GM13977 (cell line): ENCODE data around the gene CDKL1.

ENCODE experiments used
- DNase-seq: peaks from one replicate; pipeline ENCODE4 v3.0.0; 2012; ENCODE audit warnings: low spot score
- CTCF ChIP-seq: IDR thresholded peaks from 2 replicates; pipeline ENCODE4 v1.5.1; 2012; ENCODE audit warnings: mild to moderate bottlenecking, control low read depth; ENCODE audit not compliant: insufficient read depth; ENCODE audit errors: extremely low read depth, missing control alignments
- in situ Hi-C: fragments of 300-500 bp; cut with MboI; formaldehyde crosslinking; loops from one replicate; pipeline ENCODE4 v1.12.0; 2022; ENCODE audit warnings: low sequenced_read_pairs, low pct_unique_long_range_greater_than_20kb, mixed read lengths, inconsistent platforms; ENCODE audit not compliant: unreplicated experiment

CDKL1 gene

GRCh38 chr14:50340045-50340444, 56.6 kb downstream of the CDKL1 start:
- TF ChIP-seq CTCF, result no peak
- in situ Hi-C loops, result no loop called here
- no peak for DNase-seq

GRCh38 chr14:50339178-50339804, 57.4 kb downstream of the CDKL1 start:
- no peak for TF ChIP-seq CTCF
- no peak for DNase-seq
- in situ Hi-C loops, result no loop called here

- in situ Hi-C loops, result no loop called here
- no peak for DNase-seq
These were observed 58.1 kb downstream of the CDKL1 start for GRCh38 chr14:50338587-50338986.

GRCh38 chr14:50335989-50336824, 60.5 kb downstream of the CDKL1 start:
- DNase-seq, result peak; percentile 28
- TF ChIP-seq CTCF, result no peak
- in situ Hi-C loops, result no loop called here

More at GRCh38 chr14:50338587-50338986, 58.1 kb downstream of the CDKL1 start:
- no peak for TF ChIP-seq CTCF

GRCh38 chr14:50335389-50335788, 61.3 kb downstream of the CDKL1 start:
- TF ChIP-seq CTCF, result no peak
- DNase-seq, result no peak
- in situ Hi-C loops, result no loop called here

GRCh38 chr14:50334211-50334610, 62.5 kb downstream of the CDKL1 start:
- no peak for DNase-seq
- in situ Hi-C loops, result no loop called here
- TF ChIP-seq CTCF, result no peak
